ENCODE results near the gene THAP2.
A peak's percentile ranks its signal among the peaks of the same experiment; 100 is the strongest.
"Not testable (repeated sequence)": the region's sequence is repeated elsewhere in the genome, so short reads cannot be mapped to it uniquely, and the experiment has no call there.

THAP2 gene

GRCh38 chr12:71662849-71663560 is 1.1 kb upstream of the THAP2 start:
- no peak for FAIRE-seq

GRCh38 chr12:71664411-71665089 is 449 bp downstream of the THAP2 start:
- peak; percentile 72 for FAIRE-seq

GRCh38 chr12:71665090-71665463 is 976 bp downstream of the THAP2 start:
- FAIRE-seq = no peak

GRCh38 chr12:71666259-71666658 is 2.2 kb downstream of the THAP2 start:
- no peak for FAIRE-seq

GRCh38 chr12:71671311-71671710 is 7.2 kb downstream of the THAP2 start:
- FAIRE-seq = no peak

- no peak for FAIRE-seq
Measured at GRCh38 chr12:71671816-71672215, 7.7 kb downstream of the THAP2 start.

- no peak for FAIRE-seq
Measured at GRCh38 chr12:71682466-71682865, 18.4 kb downstream of the THAP2 start.

GRCh38 chr12:71683633-71684032 is 19.5 kb downstream of the THAP2 start:
- no peak for FAIRE-seq

GRCh38 chr12:71684081-71684480 is 20.0 kb downstream of the THAP2 start:
- FAIRE-seq = no peak

GRCh38 chr12:71685312-71685906 is 21.3 kb downstream of the THAP2 start:
- no peak for FAIRE-seq

GRCh38 chr12:71685914-71686657 is 22.0 kb downstream of the THAP2 start, which contains the start of gene TMEM19:
Gene TMEM19, plus strand, starts transcription at chr12:71686082. Its CDS starts 599 bp downstream, at chr12:71686681.
- FAIRE-seq = peak; percentile 90

GRCh38 chr12:71686658-71687025 is 22.5 kb downstream of the THAP2 start:
- no peak for FAIRE-seq

GRCh38 chr12:71687172-71687571 is 23.1 kb downstream of the THAP2 start:
- not testable (repeated sequence) for FAIRE-seq

- no peak for FAIRE-seq
Measured at GRCh38 chr12:71688961-71689570, 25.0 kb downstream of the THAP2 start.

- FAIRE-seq = no peak
Measured at GRCh38 chr12:71691504-71692129, 27.5 kb downstream of the THAP2 start.

- FAIRE-seq = no peak
Measured at GRCh38 chr12:71693126-71693525, 29.0 kb downstream of the THAP2 start.

GRCh38 chr12:71693651-71694050 is 29.6 kb downstream of the THAP2 start:
- FAIRE-seq = not testable (repeated sequence)

- no peak for FAIRE-seq
Measured at GRCh38 chr12:71694099-71694820, 30.2 kb downstream of the THAP2 start.

- no peak for FAIRE-seq
Measured at GRCh38 chr12:71695782-71696181, 31.7 kb downstream of the THAP2 start.

GRCh38 chr12:71702181-71702580 is 38.1 kb downstream of the THAP2 start:
- not testable (repeated sequence) for FAIRE-seq

GRCh38 chr12:71702590-71702989 is 38.5 kb downstream of the THAP2 start:
- no peak for FAIRE-seq

- FAIRE-seq = no peak
Measured at GRCh38 chr12:71703206-71703605, 39.1 kb downstream of the THAP2 start.

Measured in islet of Langerhans (tissue), 1 donor.